Kidney (tissue), 14 donors: Measurements from ENCODE around the gene PRRC2C. TPM values are rescaled to one million over a fixed set of nuclear protein-coding genes. Genes with fewer than 3 reads are reported as not detected.

Experiments
- DNase-seq, 5 donors: peaks; one replicate each; pipeline ENCODE4 v3.0.0-alpha.2; 2013 to 2020
- FAIRE-seq: peaks from 2 replicates; lab custom pipeline; 2012; peaks lifted over from hg19 to GRCh38; lab: Jason Lieb, UNC
- H3K27ac ChIP-seq, 2 donors: one replicate each; pipeline ENCODE4 v1.7.0; 2013; ENCODE audit warnings: low read depth in 2 of 2, low read length in 2 of 2, inconsistent platforms in 1 of 2
- H3K27me3 ChIP-seq: one replicate; pipeline ENCODE4 v1.7.1; 2013; ENCODE audit warnings: low read length, inconsistent platforms; ENCODE audit not compliant: control insufficient read depth, insufficient read depth
- H3K36me3 ChIP-seq, 3 donors: one replicate each; pipeline versions ENCODE4 v1.7.0 to v1.7.1; 2013; ENCODE audit warnings: low read length in 3 of 3, control low read depth in 1 of 3, inconsistent platforms in 1 of 3; ENCODE audit not compliant: insufficient read depth in 3 of 3, control insufficient read depth in 2 of 3
- H3K4me1 ChIP-seq, 3 donors: one replicate each; pipeline versions ENCODE4 v1.7.0 to v1.7.1; 2013; ENCODE audit warnings: low read length in 3 of 3, inconsistent platforms in 1 of 3, low read depth in 1 of 3; ENCODE audit not compliant: control insufficient read depth in 2 of 3, insufficient read depth in 2 of 3
- H3K4me3 ChIP-seq, 3 donors: one replicate each; pipeline versions ENCODE4 v1.7.0 to v1.8.1; 2013; ENCODE audit warnings: low read length in 3 of 3, control low read depth in 1 of 3, inconsistent platforms in 1 of 3
- H3K9ac ChIP-seq, 3 donors: one replicate each; pipeline versions ENCODE4 v1.7.0 to v1.7.1; 2013; ENCODE audit warnings: low read length in 3 of 3, control low read depth in 1 of 3, inconsistent platforms in 1 of 3
- H3K9me3 ChIP-seq, 3 donors: one replicate each; pipeline versions ENCODE4 v1.7.0 to v1.7.1; 2013; ENCODE audit warnings: low read length in 3 of 3, control low read depth in 1 of 3, inconsistent platforms in 1 of 3; ENCODE audit not compliant: control insufficient read depth in 2 of 3, insufficient read depth in 1 of 3
- CTCF ChIP-seq: IDR thresholded peaks from 3 replicates; pipeline ENCODE4 v1.5.1; 2012; ENCODE audit warnings: mild to moderate bottlenecking, moderate library complexity, borderline replicate concordance; ENCODE audit not compliant: insufficient read depth; ENCODE audit errors: extremely low read depth
- intact Hi-C: fragments of 100-400 bp; cut with DNase I; formaldehyde crosslinking; loops from one replicate; pipeline ENCODE4 v1.11.1; 2022
- polyA plus RNA-seq: library from polyadenylated mRNA; stranded (reverse); fragments of 350-450 nt; fragmentation: Illumina TruSeq; extraction: RNeasy Lipid Tissue Mini Kit (QIAGEN cat#74804); gene quantifications from one replicate; pipeline ENCODE4 v1.2.3, GENCODE V29; 2014; ENCODE audit warnings: low read depth, low replicate concordance; ENCODE audit not compliant: insufficient read depth
- total RNA-seq: library from RNA; stranded (reverse); fragmentation: NEBNext Ultra II Directional; extraction: Animal tissue kit (Norgen Biotek cat#: 25700); gene quantifications from one replicate; pipeline ENCODE4 v1.2.1, GENCODE V29; 2021
- donor health status: control.
- donor health status: control.
- donor health status: control.
- donor health status: control.
- donor health status: control.
- donor health status: DM: yes; HTN: yes; CAD: no.
- donor health status: Normal renal cell carcinoma (clear cell type).

PRRC2C gene
- total and polyA plus RNA-seq, 2 donors from 2014 or later = 28.1 to 152 TPM

- no peak overlapping the region for H3K27ac ChIP-seq
- no peak overlapping the region for H3K9ac ChIP-seq
- no peak overlapping the region for H3K4me3 ChIP-seq
- FAIRE-seq (no peak), DNase-seq (no peak)
- no peaks in the 10 kb centered on the region for H3K9me3 ChIP-seq
- intact Hi-C loops = loop anchor here (10.0 kb wide), 1 partner anchor 69 kb away; no protein-coding TSS in a partner anchor
- no peak for TF ChIP-seq CTCF
- no peaks in the 10 kb centered on the region for H3K4me1 ChIP-seq
- peaks cover 13 to 62% (median 26%) of the 10 kb centered on the region in 3 donors for H3K36me3 ChIP-seq
- no peaks in the 10 kb centered on the region for H3K27me3 ChIP-seq
Observed at GRCh38 chr1:171583591-171584201, 98.4 kb downstream of the PRRC2C start.

DNA sequence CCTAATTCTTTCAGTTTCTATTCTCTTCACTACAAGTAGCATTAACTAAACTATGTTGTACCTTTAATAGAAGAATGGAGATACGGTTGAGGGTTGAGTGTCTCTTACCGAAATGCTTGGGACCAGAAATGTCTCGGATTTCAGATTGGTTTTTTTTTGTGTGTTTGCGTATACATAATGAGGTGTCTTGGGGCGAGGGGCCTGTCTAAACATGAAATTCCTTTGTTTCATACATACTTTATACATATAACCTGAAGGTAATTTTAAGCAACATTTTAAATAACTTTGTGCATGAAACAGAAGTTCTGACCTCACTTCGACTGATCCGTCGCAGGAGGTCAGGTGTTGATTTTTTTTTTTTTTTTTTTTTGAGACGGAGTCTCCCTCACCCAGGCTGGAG is 100.4 kb downstream of the PRRC2C start:
- Histone ChIP-seq H3K36me3 (peaks cover 15 to 53% (median 31%) of the 10 kb centered on the region in 3 donors), H3K9me3 (no peaks in the 10 kb centered on the region), H3K4me3 (no peak overlapping the region), H3K27ac (no peak overlapping the region), H3K4me1 (no peaks in the 10 kb centered on the region), H3K9ac (no peak overlapping the region), H3K27me3 (no peaks in the 10 kb centered on the region)
- DNase-seq (no peak), FAIRE-seq (no peak)
- TF ChIP-seq CTCF = no peak
- intact Hi-C loops = loop anchor here (10.0 kb wide), 1 partner anchor 71 kb away; no protein-coding TSS in a partner anchor

GRCh38 chr1:171588230-171588629 is 102.9 kb downstream of the PRRC2C start:
- no peak overlapping the region for H3K27ac ChIP-seq
- H3K9me3 ChIP-seq = no peaks in the 10 kb centered on the region
- FAIRE-seq (no peak), DNase-seq (no peak)
- no peak for TF ChIP-seq CTCF
- no peak overlapping the region for H3K4me3 ChIP-seq
- no peak overlapping the region for H3K9ac ChIP-seq
- no peaks in the 10 kb centered on the region for H3K27me3 ChIP-seq
- no peaks in the 10 kb centered on the region for H3K4me1 ChIP-seq
- intact Hi-C loops = loop anchor here (10.0 kb wide), 1 partner anchor 73 kb away; no protein-coding TSS in a partner anchor
- H3K36me3 ChIP-seq = peaks cover 12 to 57% (median 33%) of the 10 kb centered on the region in 3 donors
